Thyroid gland (tissue), 4 donors: Measurements from ENCODE around the gene COL18A1. TPM values are rescaled to one million over a fixed set of nuclear protein-coding genes. Genes with fewer than 3 reads are reported as not detected.

ENCODE experiments used
- DNase-seq, 2 donors: peaks; one replicate each; pipeline ENCODE4 v3.0.0-alpha.2; 2019
- H3K27ac ChIP-seq, 3 donors: fragments of 200-600 bp; sonication (generic); 1 replicate in 2 of 3; 2 replicates in 1 of 3; pipeline ENCODE4 v1.5.1; 2016 to 2019; ENCODE audit warnings: mild to moderate bottlenecking in 1 of 3, moderate library complexity in 1 of 3
- H3K27me3 ChIP-seq: fragments of 200-600 bp; sonication (generic); one replicate; pipeline ENCODE4 v1.5.1; 2019
- H3K36me3 ChIP-seq, 2 donors: fragments of 200-600 bp; sonication (generic); one replicate each; pipeline ENCODE4 v1.5.1; 2016 to 2019
- H3K4me1 ChIP-seq, 2 donors: fragments of 200-600 bp; sonication (generic); one replicate each; pipeline ENCODE4 v1.5.1; 2017 to 2019
- H3K4me3 ChIP-seq, 3 donors: fragments of 200-600 bp; sonication (generic); replicated peaks in 1 of 3; 1 replicate in 2 of 3; 2 replicates in 1 of 3; pipeline ENCODE4 v1.5.1; 2016; ENCODE audit warnings: mild to moderate bottlenecking in 1 of 3
- H3K9me3 ChIP-seq: fragments of 200-600 bp; sonication (generic); one replicate; pipeline ENCODE4 v1.5.1; 2017
- POLR2A ChIP-seq, 2 donors: fragments of 450-650 bp; IDR thresholded peaks; one replicate each; pipeline ENCODE4 v1.6.1; 2017; ENCODE audit warnings: antibody characterized with exemption in 2 of 2, mild to moderate bottlenecking in 2 of 2, moderate library complexity in 1 of 2
- WGBS, 2 donors: methylation state at CpG; one replicate each; pipeline ENCODE4 v1.1.5; 2017; 5-methylcytosine and 5-hydroxymethylcytosine counted together
- intact Hi-C: fragments of 100-400 bp; cut with DNase I; formaldehyde crosslinking; loops from one replicate; pipeline ENCODE4 v1.15.1; 2023
- total RNA-seq, 4 donors: library from RNA; depleted of rRNA; stranded (reverse); fragments of >200 nt; gene quantifications; one replicate each; pipeline ENCODE4 v1.2.3, GENCODE V29; 2016
- TF ChIP-seq, protein P1 (sequence below), 6 experiments: fragments of 200-600 bp in 3 of 6; fragments of 450-650 bp in 3 of 6; sonication (generic) in 3 of 6; IDR thresholded peaks; one replicate each; pipeline ENCODE4 v1.5.1; 2016 to 2019; ENCODE audit warnings: antibody characterized with exemption in 6 of 6, mild to moderate bottlenecking in 2 of 6, inconsistent platforms in 1 of 6, moderate library complexity in 1 of 6

The COL18A1 gene
- total RNA-seq, 4 donors from 2014 or later = 105 to 264 (median 238) TPM

DNA sequence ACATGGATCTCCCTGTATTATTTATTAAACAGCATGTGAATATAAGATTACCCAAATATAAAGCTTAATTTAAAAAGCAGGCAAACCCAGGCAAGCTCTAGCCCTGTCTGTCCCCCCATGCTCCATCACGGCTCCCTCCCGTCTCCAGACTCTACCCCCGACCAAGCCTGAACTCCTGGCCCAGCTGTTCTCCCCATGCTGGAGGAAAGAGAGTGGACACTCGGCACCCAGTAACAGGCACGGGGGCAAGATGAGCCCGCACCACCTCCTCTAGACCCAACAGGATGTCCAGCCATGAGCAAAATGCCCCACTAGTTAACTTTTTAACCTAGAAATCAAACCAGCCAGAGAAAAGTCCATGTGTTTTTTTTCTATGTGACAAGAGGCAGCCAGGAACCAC is 118.0 kb downstream of the COL18A1 start:
- Histone ChIP-seq H3K27ac (no peak overlapping the region), H3K9me3 (no peaks in the 10 kb centered on the region), H3K4me1 (peaks cover 14 to 25% of the 10 kb centered on the region in 2 donors), H3K27me3 (no peaks in the 10 kb centered on the region), H3K36me3 (no peaks in the 10 kb centered on the region), H3K4me3 (no peak overlapping the region)
- intact Hi-C loops = no loop called here
- TF ChIP-seq POLR2A (IDR thresholded peaks at IDR 0.05) = no peak
- TF ChIP-seq, protein P1, sequence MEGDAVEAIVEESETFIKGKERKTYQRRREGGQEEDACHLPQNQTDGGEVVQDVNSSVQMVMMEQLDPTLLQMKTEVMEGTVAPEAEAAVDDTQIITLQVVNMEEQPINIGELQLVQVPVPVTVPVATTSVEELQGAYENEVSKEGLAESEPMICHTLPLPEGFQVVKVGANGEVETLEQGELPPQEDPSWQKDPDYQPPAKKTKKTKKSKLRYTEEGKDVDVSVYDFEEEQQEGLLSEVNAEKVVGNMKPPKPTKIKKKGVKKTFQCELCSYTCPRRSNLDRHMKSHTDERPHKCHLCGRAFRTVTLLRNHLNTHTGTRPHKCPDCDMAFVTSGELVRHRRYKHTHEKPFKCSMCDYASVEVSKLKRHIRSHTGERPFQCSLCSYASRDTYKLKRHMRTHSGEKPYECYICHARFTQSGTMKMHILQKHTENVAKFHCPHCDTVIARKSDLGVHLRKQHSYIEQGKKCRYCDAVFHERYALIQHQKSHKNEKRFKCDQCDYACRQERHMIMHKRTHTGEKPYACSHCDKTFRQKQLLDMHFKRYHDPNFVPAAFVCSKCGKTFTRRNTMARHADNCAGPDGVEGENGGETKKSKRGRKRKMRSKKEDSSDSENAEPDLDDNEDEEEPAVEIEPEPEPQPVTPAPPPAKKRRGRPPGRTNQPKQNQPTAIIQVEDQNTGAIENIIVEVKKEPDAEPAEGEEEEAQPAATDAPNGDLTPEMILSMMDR (IDR thresholded peaks at IDR 0.05) = no peak
- WGBS, 2 donors = 96 to 99% methylated on average over 6 of the region's 6 CpGs
- DNase-seq = peak in 1 of 2 donors; percentile 0

GRCh38 chr21:45523411-45524101 is 118.6 kb downstream of the COL18A1 start:
- intact Hi-C loops = no loop called here

DNA sequence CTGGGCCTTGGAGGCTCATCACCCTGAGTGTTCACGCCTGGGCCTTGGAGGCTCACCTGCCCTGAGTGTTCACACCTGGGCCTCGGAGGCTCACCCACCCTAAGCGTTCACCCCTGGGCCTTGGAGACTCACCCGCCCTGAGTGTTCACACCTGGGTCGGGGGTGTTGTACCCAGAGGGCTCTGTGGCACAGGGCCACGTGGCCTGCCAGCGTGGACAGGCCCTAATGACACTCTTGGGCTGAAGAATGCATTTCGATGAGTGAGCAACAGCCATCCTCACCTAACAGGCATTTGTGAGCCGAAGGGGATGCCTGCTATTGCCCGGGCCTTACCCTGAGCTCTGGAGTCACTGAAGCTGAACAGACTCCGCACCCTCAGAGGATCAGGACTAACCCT is 119.8 kb downstream of the COL18A1 start:
- TF ChIP-seq POLR2A (IDR thresholded peaks at IDR 0.05) = no peak
- no peak overlapping the region for H3K27ac ChIP-seq
- no peak overlapping the region for H3K4me3 ChIP-seq
- DNase-seq = no peak
- WGBS, 2 donors = 75 to 77% methylated on average over 3 to 6 of the region's 11 CpGs
- H3K9me3 ChIP-seq = no peaks in the 10 kb centered on the region
- peaks cover 25 to 39% of the 10 kb centered on the region in 2 donors for H3K4me1 ChIP-seq
- intact Hi-C loops = no loop called here
- H3K36me3 ChIP-seq = no peaks in the 10 kb centered on the region
- H3K27me3 ChIP-seq = no peaks in the 10 kb centered on the region

More at GRCh38 chr21:45523411-45524101, 118.6 kb downstream of the COL18A1 start:
- no peaks in the 10 kb centered on the region for H3K27me3 ChIP-seq
- WGBS, 2 donors = 72 to 75% methylated on average over 6 to 10 of the region's 16 CpGs
- no peak overlapping the region for H3K27ac ChIP-seq
- peak in 1 of 2 donors; percentile 1 for DNase-seq
- H3K9me3 ChIP-seq = no peaks in the 10 kb centered on the region
- H3K4me1 ChIP-seq = peaks cover 18 to 31% of the 10 kb centered on the region in 2 donors
- TF ChIP-seq, protein P1 (IDR thresholded peaks at IDR 0.05) = no peak
- no peak for TF ChIP-seq POLR2A (IDR thresholded peaks at IDR 0.05)
- H3K4me3 ChIP-seq = no peak overlapping the region
- H3K36me3 ChIP-seq = no peaks in the 10 kb centered on the region

DNA sequence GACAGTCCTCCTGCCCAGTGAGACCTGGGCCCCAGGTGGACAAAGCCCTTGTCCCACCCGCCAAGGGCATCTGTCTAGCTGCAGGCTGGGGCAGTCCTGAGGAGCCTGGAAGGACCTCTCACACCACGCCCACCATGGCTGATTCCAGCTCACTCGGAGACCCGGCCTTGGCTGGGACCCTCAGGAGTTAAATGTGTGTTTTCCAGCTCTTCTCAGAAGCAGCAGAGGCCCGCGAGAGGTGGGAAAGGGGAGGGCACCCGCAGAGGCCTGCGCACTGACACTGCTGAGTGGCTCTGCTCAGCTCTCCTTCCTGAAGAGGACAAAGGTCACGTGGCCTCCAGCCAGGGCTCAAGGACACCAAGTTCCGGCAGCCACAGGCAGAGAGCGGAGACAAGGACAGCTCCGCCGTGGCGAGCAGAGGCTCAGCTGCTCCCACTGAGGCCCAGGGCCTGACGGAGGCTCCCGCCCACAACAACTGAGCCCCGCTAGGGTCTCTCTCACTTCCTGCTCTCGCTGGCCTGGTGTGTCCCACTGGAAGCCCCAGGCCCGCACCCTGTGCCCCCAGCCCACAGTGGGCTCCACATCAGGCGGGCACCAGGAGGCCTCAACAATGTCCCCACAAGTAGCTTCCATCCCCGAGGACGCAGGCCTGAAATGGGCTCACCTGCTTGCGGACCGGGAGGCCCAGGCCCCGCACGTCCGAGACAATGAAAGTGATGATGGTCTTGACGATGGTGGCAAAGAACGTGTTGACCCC is 120.4 kb downstream of the COL18A1 start:
- peak; percentile 73 to 77 for DNase-seq
- Histone ChIP-seq H3K4me3 (no peak overlapping the region), H3K36me3 (no peaks in the 10 kb centered on the region), H3K27ac (peak overlapping the region in 1 of 3 donors; percentile 85), H3K27me3 (no peaks in the 10 kb centered on the region), H3K9me3 (no peaks in the 10 kb centered on the region), H3K4me1 (peaks cover 25 to 39% of the 10 kb centered on the region in 2 donors)
- intact Hi-C loops = no loop called here
- WGBS, 2 donors = 79 to 84% methylated on average over 15 to 22 of the region's 29 CpGs
- TF ChIP-seq, protein P1 (IDR thresholded peaks at IDR 0.05) = no peak
- no peak for TF ChIP-seq POLR2A (IDR thresholded peaks at IDR 0.05)

DNA sequence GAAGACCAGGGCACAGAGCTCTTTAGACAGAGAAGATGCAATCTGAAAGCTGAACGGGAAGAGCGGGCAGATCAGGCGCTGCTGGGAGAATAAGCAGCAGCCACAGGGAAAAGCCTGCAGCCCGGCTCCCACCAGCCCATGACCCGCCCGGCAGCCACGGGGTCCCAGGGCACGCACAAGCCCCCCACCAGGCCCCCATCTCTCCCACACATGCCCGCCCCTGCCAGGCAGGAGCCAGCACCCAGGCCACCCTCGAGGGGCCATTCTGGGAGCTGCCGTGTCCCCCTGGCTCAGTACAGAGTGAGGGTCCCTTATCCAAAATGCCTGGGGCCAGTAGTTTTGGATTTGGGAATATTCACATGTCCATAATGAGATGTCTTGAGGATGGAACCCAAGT is 120.9 kb downstream of the COL18A1 start:
- DNase-seq = peak in 1 of 2 donors; percentile 0
- 93 to 95% methylated on average over 8 to 11 of the region's 11 CpGs for WGBS, 2 donors
- intact Hi-C loops = no loop called here
- H3K4me3 ChIP-seq = no peak overlapping the region
- H3K4me1 ChIP-seq = peaks cover 25 to 39% of the 10 kb centered on the region in 2 donors
- H3K9me3 ChIP-seq = no peaks in the 10 kb centered on the region
- H3K27me3 ChIP-seq = no peaks in the 10 kb centered on the region
- H3K27ac ChIP-seq = peak overlapping the region in 1 of 3 donors; percentile 85
- no peaks in the 10 kb centered on the region for H3K36me3 ChIP-seq
- TF ChIP-seq, protein P1 (IDR thresholded peaks at IDR 0.05) = no peak
- TF ChIP-seq POLR2A (IDR thresholded peaks at IDR 0.05) = no peak
